CD14-positive monocyte (primary cell): ENCODE results near the gene ZRANB1. TPM values are rescaled to one million over a fixed set of nuclear protein-coding genes. Genes with fewer than 3 reads are reported as not detected.

Experiments used
- DNase-seq, 3 donors: peaks; one replicate each; pipeline ENCODE4 v3.0.0-alpha.2; 2011 to 2022
- H2AFZ ChIP-seq: 2 replicates; pipeline ENCODE4 v1.6.0; 2012; ENCODE audit warnings: mild to moderate bottlenecking, low read depth, low read length, inconsistent platforms; ENCODE audit not compliant: insufficient read depth, poor library complexity, severe bottlenecking
- H3K27ac ChIP-seq, 2 donors: 1 replicate in 1 of 2; 2 replicates in 1 of 2; pipeline ENCODE4 v1.5.1; 2012 to 2013; ENCODE audit warnings: low read length in 2 of 2, control low read depth in 1 of 2, inconsistent platforms in 1 of 2, low read depth in 1 of 2, mild to moderate bottlenecking in 1 of 2
- H3K27me3 ChIP-seq, 2 donors: one replicate each; pipeline versions ENCODE4 v1.6.0 to v1.6.1; 2011 to 2013; ENCODE audit warnings: low read length in 2 of 2; ENCODE audit not compliant: control insufficient read depth in 2 of 2, insufficient read depth in 2 of 2
- H3K36me3 ChIP-seq, 2 donors: replicated peaks in 1 of 2; 1 replicate in 1 of 2; 2 replicates in 1 of 2; pipeline versions ENCODE4 v1.5.1 to v1.6.1; 2012 to 2013; ENCODE audit warnings: low read length in 2 of 2, control low read depth in 1 of 2, inconsistent platforms in 1 of 2, mild to moderate bottlenecking in 1 of 2; ENCODE audit not compliant: insufficient read depth in 2 of 2, control insufficient read depth in 1 of 2
- H3K4me1 ChIP-seq, 2 donors: 1 replicate in 1 of 2; 2 replicates in 1 of 2; pipeline versions ENCODE4 v1.5.1 to v1.6.1; 2012 to 2013; ENCODE audit warnings: low read length in 2 of 2, control low read depth in 1 of 2, inconsistent platforms in 1 of 2, mild to moderate bottlenecking in 1 of 2, moderate library complexity in 1 of 2; ENCODE audit not compliant: insufficient read depth in 2 of 2, control insufficient read depth in 1 of 2
- H3K4me2 ChIP-seq: replicated peaks from 2 replicates; pipeline ENCODE3; 2012; ENCODE audit warnings: low read length, moderate library complexity, mild to moderate bottlenecking; ENCODE audit not compliant: poor library complexity, severe bottlenecking; ENCODE audit errors: extremely low read depth
- H3K4me3 ChIP-seq, 3 experiments: fragments of 200-600 bp in 1 of 3; sonication (generic) in 1 of 3; replicated peaks in 1 of 3; 1 replicate in 2 of 3; 2 replicates in 1 of 3; pipeline ENCODE4 v1.5.1; 2011 to 2013; ENCODE audit warnings: low read length in 3 of 3, mild to moderate bottlenecking in 3 of 3, control low read depth in 2 of 3, low read depth in 2 of 3, inconsistent platforms in 1 of 3, moderate library complexity in 1 of 3
- H3K79me2 ChIP-seq: 2 replicates; pipeline ENCODE4 v1.6.0; 2012; ENCODE audit warnings: mild to moderate bottlenecking, control low read depth, inconsistent platforms, low read length, moderate library complexity; ENCODE audit not compliant: insufficient read depth
- H3K9ac ChIP-seq: 2 replicates; pipeline ENCODE4 v1.6.0; 2017; ENCODE audit warnings: low read length, mild to moderate bottlenecking; ENCODE audit not compliant: insufficient read depth, poor library complexity, severe bottlenecking
- H3K9me3 ChIP-seq, 2 donors: replicated peaks in 1 of 2; 1 replicate in 1 of 2; 2 replicates in 1 of 2; pipeline versions ENCODE4 v1.5.1 to v1.6.1; 2012 to 2013; ENCODE audit warnings: low read length in 2 of 2, control low read depth in 1 of 2; ENCODE audit not compliant: control insufficient read depth in 1 of 2, insufficient read depth in 1 of 2
- H4K20me1 ChIP-seq: 2 replicates; pipeline ENCODE4 v1.6.0; 2012; ENCODE audit warnings: mild to moderate bottlenecking, low read length, control low read depth, moderate library complexity; ENCODE audit not compliant: insufficient read depth
- H3K27ac Mint-ChIP-seq, 7 donors: one replicate each; pipeline ENCODE4 v1.8.0; 2020; ENCODE audit warnings: mild to moderate bottlenecking in 7 of 7, mixed read lengths in 7 of 7, moderate library complexity in 6 of 7, inconsistent platforms in 2 of 7
- H3K27me3 Mint-ChIP-seq, 3 donors: one replicate each; pipeline ENCODE4 v1.8.0; 2021 to 2022; ENCODE audit warnings: low read depth in 3 of 3, mild to moderate bottlenecking in 3 of 3, mixed read lengths in 3 of 3, moderate library complexity in 3 of 3, inconsistent platforms in 1 of 3
- H3K36me3 Mint-ChIP-seq, 2 donors: one replicate each; pipeline ENCODE4 v1.8.0; 2020; ENCODE audit warnings: mixed read lengths in 2 of 2, inconsistent platforms in 1 of 2, mild to moderate bottlenecking in 1 of 2
- H3K4me1 Mint-ChIP-seq: one replicate; pipeline ENCODE4 v1.8.0; 2020; ENCODE audit warnings: mild to moderate bottlenecking, mixed read lengths
- H3K4me3 Mint-ChIP-seq, 2 donors: one replicate each; pipeline ENCODE4 v1.8.0; 2020; ENCODE audit warnings: mild to moderate bottlenecking in 2 of 2, mixed read lengths in 2 of 2, moderate library complexity in 1 of 2
- H3K9me3 Mint-ChIP-seq, 7 donors: one replicate each; pipeline ENCODE4 v1.8.0; 2020 to 2022; ENCODE audit warnings: mixed read lengths in 7 of 7, mild to moderate bottlenecking in 6 of 7, moderate library complexity in 6 of 7, inconsistent platforms in 2 of 7
- WGBS: methylation state at CpG from one replicate; pipeline ENCODE4 v1.1.5; 2013; ENCODE audit warnings: missing lambda C conversion rate; ENCODE audit not compliant: insufficient coverage; 5-methylcytosine and 5-hydroxymethylcytosine counted together
- intact Hi-C, 2 donors: fragments of 100-400 bp; cut with micrococcal nuclease; formaldehyde crosslinking; loops; one replicate each; pipeline versions ENCODE4 v1.15.0 to v1.15.1; 2023
- polyA plus RNA-seq, 3 donors: library from polyadenylated mRNA; depleted of rRNA in 1 of 3; unstranded in 2 of 3; stranded (reverse) in 1 of 3; fragments of 300-500 nt in 2 of 3; fragments of >200 nt in 1 of 3; fragmentation: Illumina TruSeq in 2 of 3; gene quantifications; 1 replicate in 2 of 3; 2 replicates in 1 of 3; pipeline ENCODE4 v1.2.3, GENCODE V29; 2012 to 2021
- TF ChIP-seq, protein P1 (sequence below): fragments of 200-600 bp; IDR thresholded peaks from one replicate; pipeline ENCODE4 v1.8.0; 2022; ENCODE audit warnings: antibody characterized with exemption, mild to moderate bottlenecking

ZRANB1 gene
- polyA plus RNA-seq, 3 donors = 2.7 to 5.6 (median 3.1) TPM

DNA sequence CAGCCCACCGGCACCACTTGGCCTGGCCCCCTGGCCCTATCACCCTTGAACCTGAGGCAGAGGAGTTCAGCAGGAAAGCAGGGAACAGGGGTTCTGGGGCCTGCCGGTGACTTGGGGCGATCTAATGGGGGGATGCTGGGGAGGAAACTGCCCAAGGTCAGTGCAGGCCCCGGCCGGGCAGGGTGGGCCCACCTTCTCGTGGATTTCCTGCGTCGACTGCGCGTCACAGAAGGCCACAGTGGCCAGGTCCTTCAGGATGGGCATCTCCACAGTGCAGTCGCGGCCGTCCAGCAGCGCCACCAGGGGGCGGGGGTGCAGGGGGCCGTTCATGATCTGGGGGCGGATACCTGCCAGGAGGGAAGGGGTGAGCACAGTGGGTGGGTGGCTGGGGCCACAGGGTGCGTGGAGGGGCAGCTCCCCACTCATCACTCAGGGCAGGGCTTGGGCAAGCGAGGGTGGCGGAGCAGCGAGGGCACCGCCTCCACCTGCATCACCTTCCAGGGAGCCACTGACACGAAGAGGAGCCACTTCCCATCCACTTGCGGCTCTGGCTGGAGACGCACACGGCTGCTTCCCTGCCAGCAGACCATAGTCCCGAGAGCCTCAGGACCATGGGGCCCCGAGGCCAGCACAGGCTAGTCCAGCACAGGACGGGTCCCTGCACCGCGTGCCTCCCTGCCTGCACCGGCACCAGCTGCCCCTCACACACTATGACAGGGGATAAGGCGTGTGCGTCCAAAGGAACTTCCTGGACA lies 61.4 kb downstream of the ZRANB1 start:
- H3K4me2 ChIP-seq = no peak overlapping the region
- peaks cover 81 to 99% of the 10 kb centered on the region in 2 donors for H3K36me3 ChIP-seq
- WGBS = 93% methylated on average over 21 of the region's 34 CpGs
- H3K79me2 ChIP-seq = peaks cover 44% of the 10 kb centered on the region
- Mint-ChIP-seq H3K4me3 (no peak overlapping the region), H3K27me3 (peaks cover 0 to 2% (median 0%) of the 10 kb centered on the region in 3 donors), H3K36me3 (peaks cover 47 to 89% of the 10 kb centered on the region in 2 donors), H3K4me1 (no peaks in the 10 kb centered on the region), H3K9me3 (no peaks in the 10 kb centered on the region), H3K27ac (peak overlapping the region in 1 of 7 donors; percentile 68)
- H2AFZ ChIP-seq = no peak overlapping the region
- TF ChIP-seq, protein P1, sequence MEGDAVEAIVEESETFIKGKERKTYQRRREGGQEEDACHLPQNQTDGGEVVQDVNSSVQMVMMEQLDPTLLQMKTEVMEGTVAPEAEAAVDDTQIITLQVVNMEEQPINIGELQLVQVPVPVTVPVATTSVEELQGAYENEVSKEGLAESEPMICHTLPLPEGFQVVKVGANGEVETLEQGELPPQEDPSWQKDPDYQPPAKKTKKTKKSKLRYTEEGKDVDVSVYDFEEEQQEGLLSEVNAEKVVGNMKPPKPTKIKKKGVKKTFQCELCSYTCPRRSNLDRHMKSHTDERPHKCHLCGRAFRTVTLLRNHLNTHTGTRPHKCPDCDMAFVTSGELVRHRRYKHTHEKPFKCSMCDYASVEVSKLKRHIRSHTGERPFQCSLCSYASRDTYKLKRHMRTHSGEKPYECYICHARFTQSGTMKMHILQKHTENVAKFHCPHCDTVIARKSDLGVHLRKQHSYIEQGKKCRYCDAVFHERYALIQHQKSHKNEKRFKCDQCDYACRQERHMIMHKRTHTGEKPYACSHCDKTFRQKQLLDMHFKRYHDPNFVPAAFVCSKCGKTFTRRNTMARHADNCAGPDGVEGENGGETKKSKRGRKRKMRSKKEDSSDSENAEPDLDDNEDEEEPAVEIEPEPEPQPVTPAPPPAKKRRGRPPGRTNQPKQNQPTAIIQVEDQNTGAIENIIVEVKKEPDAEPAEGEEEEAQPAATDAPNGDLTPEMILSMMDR = no peak
- no peak overlapping the region for H3K4me3 ChIP-seq
- peaks cover 100% of the 10 kb centered on the region for H4K20me1 ChIP-seq
- DNase-seq = no peak
- no peaks in the 10 kb centered on the region for H3K4me1 ChIP-seq
- intact Hi-C loops = no loop called here
- no peaks in the 10 kb centered on the region for H3K27me3 ChIP-seq
- H3K9me3 ChIP-seq = no peaks in the 10 kb centered on the region
- H3K27ac ChIP-seq = no peak overlapping the region
- no peak overlapping the region for H3K9ac ChIP-seq

DNA sequence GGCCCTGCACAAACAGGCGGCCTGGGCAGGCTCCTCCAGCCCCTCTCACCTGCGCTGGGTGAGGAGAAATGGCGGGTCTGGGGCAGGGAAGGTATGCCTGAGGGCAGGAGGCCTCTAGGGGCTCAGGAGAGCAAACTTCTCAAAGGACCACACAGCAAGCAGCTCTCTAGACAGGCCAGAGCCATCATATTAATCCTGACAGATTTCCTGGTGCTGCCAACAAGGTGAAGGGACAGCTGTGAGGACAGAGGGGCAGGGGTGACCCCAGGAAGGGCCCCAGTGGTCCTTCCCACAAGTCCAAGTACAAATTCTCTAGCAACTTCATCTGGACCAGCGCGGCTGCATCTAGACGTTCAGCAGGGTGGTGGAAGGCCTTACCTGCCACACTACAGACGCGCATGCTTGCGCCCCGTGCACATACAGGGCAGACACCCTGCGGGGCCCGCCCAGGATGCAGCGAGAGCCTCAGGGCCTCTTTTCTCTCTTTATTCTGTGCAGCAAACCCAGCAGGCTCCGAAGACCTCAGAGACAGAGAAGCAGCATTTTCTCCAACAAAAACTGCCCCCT lies 62.1 kb downstream of the ZRANB1 start:
- Mint-ChIP-seq H3K27me3 (peaks cover 0 to 2% (median 0%) of the 10 kb centered on the region in 3 donors), H3K36me3 (peaks cover 48 to 84% of the 10 kb centered on the region in 2 donors), H3K9me3 (peaks cover 0 to 2% (median 0%) of the 10 kb centered on the region in 7 donors), H3K27ac (peak overlapping the region in 2 of 7 donors; percentile 55 to 68), H3K4me3 (no peak overlapping the region), H3K4me1 (no peaks in the 10 kb centered on the region)
- Histone ChIP-seq H3K9me3 (no peaks in the 10 kb centered on the region), H3K36me3 (peaks cover 74 to 95% of the 10 kb centered on the region in 2 donors), H3K27me3 (no peaks in the 10 kb centered on the region), H3K27ac (peak overlapping the region in 1 of 2 donors; percentile 26), H3K4me2 (no peak overlapping the region), H3K4me3 (no peak overlapping the region), H3K9ac (no peak overlapping the region), H2AFZ (no peak overlapping the region), H4K20me1 (peaks cover 100% of the 10 kb centered on the region), H3K79me2 (peaks cover 50% of the 10 kb centered on the region), H3K4me1 (no peaks in the 10 kb centered on the region)
- WGBS = 98% methylated on average over 12 of the region's 14 CpGs
- no peak for DNase-seq
- TF ChIP-seq, protein P1 = no peak
- intact Hi-C loops = no loop called here
